ENCODE data around the gene BAZ2B. TPM values are rescaled to one million over a fixed set of nuclear protein-coding genes. Genes with fewer than 3 reads are reported as not detected.
A peak's percentile ranks its signal among the peaks of the same experiment; 100 is the strongest.

BAZ2B gene
- total and polyA plus RNA-seq, 9 of the 15 experiments (the other 6 are each of a cell fraction or from before 2014, with no cell fraction given): 7.5 to 38.6 (median 19.8) TPM

DNA sequence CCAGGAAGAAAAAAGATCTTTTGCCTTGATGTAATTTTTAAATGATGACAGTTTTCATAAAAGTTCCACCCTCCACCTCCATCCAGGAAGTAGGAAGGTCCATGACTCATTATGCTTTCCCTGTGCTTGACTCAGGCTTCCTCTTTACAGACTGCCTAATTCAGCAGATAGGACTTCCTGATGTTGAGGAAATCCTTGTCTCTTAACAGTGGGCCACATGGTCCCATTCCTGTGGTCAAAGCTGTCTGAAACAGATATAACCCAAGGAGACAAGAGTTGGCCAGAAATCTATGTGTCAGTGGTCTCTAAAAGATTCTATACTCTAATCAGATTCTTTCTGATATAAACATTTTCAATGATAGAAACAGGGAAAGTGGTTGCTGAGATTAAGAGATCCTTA lies 119.1 kb downstream of the BAZ2B start (continued):
- TF ChIP-seq, protein P1, sequence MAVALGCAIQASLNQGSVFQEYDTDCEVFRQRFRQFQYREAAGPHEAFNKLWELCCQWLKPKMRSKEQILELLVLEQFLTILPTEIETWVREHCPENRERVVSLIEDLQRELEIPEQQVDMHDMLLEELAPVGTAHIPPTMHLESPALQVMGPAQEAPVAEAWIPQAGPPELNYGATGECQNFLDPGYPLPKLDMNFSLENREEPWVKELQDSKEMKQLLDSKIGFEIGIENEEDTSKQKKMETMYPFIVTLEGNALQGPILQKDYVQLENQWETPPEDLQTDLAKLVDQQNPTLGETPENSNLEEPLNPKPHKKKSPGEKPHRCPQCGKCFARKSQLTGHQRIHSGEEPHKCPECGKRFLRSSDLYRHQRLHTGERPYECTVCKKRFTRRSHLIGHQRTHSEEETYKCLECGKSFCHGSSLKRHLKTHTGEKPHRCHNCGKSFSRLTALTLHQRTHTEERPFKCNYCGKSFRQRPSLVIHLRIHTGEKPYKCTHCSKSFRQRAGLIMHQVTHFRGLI (CRISPR knock-in tag; IDR thresholded peaks at IDR 0.05): no peak
- no peak for TF ChIP-seq HEY1 (CRISPR knock-in tag; IDR thresholded peaks at IDR 0.05; ENCODE audit: borderline replicate concordance)
- TF ChIP-seq SIX5 (IDR thresholded peaks at IDR 0.05; ENCODE audit: borderline replicate concordance in 1 of 2, insufficient read depth in 1 of 2, low read depth in 1 of 2, low read length in 2 of 2): no peak
- TF ChIP-seq CHD4 (IDR thresholded peaks at IDR 0.05; ENCODE audit: insufficient read depth, insufficient replicate concordance, low read depth, low read length, poor library complexity, severe bottlenecking): no peak
- TF ChIP-seq MBD2 (IDR thresholded peaks at IDR 0.05; ENCODE audit: borderline replicate concordance, low read depth): 0 out of 2 replicates have a peak, but pooled peaks have one; percentile 28
- TF ChIP-seq SNIP1 (IDR thresholded peaks at IDR 0.05; ENCODE audit: low read depth): no peak
- TF ChIP-seq FOXK2 (conservative IDR thresholded peaks at IDR 0.05 in 1 of 2, IDR thresholded peaks at IDR 0.05 in 1 of 2; ENCODE audit: low read depth in 2 of 2): 0 out of 4 replicates have a peak, but pooled peaks of 1 of the 2 experiments have one; percentile 36
- TF ChIP-seq, protein P2, sequence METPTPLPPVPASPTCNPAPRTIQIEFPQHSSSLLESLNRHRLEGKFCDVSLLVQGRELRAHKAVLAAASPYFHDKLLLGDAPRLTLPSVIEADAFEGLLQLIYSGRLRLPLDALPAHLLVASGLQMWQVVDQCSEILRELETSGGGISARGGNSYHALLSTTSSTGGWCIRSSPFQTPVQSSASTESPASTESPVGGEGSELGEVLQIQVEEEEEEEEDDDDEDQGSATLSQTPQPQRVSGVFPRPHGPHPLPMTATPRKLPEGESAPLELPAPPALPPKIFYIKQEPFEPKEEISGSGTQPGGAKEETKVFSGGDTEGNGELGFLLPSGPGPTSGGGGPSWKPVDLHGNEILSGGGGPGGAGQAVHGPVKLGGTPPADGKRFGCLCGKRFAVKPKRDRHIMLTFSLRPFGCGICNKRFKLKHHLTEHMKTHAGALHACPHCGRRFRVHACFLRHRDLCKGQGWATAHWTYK (CRISPR knock-in tag; IDR thresholded peaks at IDR 0.05): no peak
- TF ChIP-seq ZNF644 (tag; IDR thresholded peaks at IDR 0.05; ENCODE audit: low read depth): no peak
- TF ChIP-seq TEAD4 (IDR thresholded peaks at IDR 0.05; ENCODE audit: low read length): peak; percentile 98
- TF ChIP-seq TEAD4 (CRISPR knock-in tag; IDR thresholded peaks at IDR 0.05; ENCODE audit: borderline replicate concordance): no peak
- no peak for TF ChIP-seq ZNF165 (CRISPR knock-in tag; IDR thresholded peaks at IDR 0.05; ENCODE audit: borderline replicate concordance)
- TF ChIP-seq, protein P3, sequence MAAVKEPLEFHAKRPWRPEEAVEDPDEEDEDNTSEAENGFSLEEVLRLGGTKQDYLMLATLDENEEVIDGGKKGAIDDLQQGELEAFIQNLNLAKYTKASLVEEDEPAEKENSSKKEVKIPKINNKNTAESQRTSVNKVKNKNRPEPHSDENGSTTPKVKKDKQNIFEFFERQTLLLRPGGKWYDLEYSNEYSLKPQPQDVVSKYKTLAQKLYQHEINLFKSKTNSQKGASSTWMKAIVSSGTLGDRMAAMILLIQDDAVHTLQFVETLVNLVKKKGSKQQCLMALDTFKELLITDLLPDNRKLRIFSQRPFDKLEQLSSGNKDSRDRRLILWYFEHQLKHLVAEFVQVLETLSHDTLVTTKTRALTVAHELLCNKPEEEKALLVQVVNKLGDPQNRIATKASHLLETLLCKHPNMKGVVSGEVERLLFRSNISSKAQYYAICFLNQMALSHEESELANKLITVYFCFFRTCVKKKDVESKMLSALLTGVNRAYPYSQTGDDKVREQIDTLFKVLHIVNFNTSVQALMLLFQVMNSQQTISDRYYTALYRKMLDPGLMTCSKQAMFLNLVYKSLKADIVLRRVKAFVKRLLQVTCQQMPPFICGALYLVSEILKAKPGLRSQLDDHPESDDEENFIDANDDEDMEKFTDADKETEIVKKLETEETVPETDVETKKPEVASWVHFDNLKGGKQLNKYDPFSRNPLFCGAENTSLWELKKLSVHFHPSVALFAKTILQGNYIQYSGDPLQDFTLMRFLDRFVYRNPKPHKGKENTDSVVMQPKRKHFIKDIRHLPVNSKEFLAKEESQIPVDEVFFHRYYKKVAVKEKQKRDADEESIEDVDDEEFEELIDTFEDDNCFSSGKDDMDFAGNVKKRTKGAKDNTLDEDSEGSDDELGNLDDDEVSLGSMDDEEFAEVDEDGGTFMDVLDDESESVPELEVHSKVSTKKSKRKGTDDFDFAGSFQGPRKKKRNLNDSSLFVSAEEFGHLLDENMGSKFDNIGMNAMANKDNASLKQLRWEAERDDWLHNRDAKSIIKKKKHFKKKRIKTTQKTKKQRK (IDR thresholded peaks at IDR 0.05; ENCODE audit: borderline replicate concordance, low read depth, low read length): no peak

Measured in K562 (cell line).